Activated T-cell treated with anti-CD3 and anti-CD28 coated beads for 48 hours (primary cell): ENCODE measurements around the gene MKNK1.
A peak's percentile ranks its signal among the peaks of the same experiment; 100 is the strongest.

Experiments used
- DNase-seq: peaks from one replicate; pipeline ENCODE4 v3.0.0-alpha.2; 2020; ENCODE audit warnings: low read depth

Gene MKNK1

DNA sequence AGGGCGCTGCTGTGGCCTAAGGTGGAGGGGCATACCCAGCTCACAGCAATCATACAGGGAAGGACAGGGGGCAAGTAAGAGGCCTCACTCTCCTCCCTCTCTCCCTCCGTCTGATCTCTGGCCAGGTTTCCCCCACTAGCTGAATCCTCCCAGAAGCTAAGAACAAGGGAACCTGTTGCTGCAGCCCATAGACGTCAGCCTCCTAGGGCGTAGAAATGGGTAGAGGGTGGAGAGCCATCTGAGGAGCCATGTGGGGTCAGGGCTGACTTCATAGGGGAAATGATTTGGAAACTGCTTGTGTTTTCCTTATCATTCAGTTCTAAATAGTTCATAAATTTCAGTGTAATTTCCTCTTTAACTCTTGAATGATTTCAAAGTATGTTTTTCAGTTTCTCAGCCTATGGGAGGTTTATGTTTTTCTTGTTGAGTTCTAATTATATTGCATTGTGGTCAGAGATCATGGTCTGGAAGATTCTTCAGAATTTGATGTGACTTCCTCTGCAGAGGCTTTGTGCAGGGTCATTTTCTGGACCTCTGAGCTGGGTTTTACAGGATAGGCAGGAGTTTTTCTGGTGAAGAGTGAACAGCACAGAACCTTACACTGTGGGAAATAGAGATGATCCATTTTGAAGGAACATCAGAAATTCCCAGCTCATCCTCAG, 14.8 kb upstream of the MKNK1 start:
- DNase-seq, result no peak

DNA sequence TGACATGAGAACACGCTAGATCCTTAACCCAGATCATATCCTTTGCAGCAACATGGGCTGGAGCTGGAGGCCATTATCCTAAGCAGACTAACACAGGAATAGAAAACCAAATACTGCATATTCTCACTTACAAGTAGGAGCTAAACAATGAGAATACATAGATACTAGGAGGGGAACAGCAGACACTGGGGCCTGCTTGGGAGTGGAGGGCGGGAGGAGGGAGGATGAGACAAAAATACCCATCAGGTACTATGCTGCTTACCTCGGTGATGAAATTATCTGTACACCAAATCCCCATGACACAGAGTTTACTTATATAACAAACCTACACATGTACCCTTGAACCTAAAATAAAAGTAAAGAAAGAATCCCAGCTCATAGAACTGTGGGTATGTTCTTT, 13.8 kb upstream of the MKNK1 start:
- DNase-seq, result no peak

DNA sequence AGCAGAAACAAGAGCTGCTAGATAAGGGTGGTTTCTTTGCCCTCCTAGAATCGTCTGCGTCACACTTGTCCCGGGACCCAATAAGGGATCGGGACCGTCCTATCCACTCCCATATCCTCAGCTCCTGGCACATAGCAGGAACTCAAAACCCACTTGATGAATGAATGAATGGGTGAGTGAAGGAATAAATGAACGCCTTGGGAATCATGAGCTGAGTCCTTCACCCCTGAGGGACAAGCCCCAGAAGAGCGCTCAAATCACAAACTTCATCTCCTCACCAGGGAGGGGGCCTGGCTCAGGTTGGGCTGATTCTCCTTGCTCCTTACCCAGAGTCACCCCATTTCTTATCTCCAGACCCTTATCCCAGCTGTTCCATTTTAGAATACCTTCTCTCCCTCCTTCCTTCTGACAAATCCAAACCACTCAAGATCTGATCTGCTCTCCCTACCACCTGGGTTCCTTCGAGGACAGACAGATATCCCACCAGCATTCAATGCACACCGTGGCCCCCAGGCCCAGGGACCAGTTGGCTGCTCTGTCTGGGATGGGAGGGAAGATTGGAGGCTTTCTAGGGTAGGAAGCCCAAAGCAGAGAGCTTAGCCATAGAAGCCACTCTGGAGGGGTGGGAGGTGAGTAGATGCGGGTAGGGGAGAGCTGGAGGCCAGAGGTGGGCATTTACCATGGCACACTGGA, 13.2 kb upstream of the MKNK1 start:
- no peak for DNase-seq

DNA sequence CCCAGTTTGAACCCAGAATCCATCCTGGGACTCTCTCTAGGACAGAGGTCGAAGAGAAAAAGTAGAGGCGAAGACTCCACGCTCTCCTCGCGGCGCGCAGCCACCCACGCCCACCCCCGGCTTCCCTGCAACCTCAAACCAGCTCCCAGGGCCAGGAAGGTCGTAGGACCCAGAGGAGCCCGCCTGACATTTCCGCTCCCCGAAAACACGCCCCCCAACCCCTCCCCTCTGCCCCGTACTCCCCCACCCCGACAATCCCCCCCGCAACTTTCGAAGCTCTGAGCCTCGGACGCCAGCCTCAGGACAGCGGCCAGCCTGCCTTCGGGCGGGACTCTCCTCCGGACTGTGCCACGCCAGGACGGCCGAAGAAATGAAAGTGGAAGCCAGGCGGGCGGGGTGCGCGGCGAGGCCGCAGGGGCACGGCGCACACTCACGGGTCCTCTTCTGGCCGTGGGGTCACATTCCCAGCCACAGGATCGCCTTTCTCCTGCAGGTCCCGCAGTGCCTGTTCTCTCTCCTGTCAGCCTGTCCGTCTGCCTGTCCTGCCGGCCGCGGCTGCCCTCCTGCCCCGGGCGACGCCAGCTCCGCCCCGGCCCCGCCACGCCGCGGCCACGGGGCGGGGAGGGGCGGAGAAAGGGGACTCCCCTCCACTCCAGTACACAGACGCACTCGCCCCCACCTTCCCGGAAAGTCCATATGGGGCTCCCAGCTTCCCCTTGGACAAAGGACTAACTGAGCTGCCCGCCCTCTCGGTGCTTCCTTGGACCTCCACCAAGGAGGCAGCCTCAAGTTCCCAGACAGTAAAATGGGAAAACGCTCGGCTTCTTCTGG, 12.4 kb upstream of the MKNK1 start, which contains the start of gene MOB3C:
Gene MOB3C (minus strand): TSS at position 535 of the 831 bp plus-strand sequence. CDS start 3,490 bp downstream, outside the sequence.
- DNase-seq, result peak; percentile 54

DNA sequence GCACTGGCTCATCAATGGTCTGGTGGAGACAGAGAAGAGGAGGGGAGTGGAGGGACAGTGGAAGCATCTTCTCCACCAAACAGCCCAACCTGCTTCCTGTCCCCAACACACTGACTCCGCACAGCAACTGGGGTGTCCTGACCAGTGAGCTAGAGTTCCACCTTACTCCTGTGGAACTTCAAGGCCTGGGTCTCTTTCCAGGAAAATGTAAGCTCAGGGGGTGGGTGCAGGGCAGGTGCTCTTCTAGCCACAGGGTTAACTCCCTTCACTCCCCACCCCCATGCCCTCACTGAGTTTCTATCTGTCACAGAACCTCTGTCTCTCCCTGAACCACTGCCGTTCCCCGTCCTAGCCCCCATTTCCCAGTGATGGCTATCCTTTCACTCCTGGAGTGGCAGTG, 11.7 kb upstream of the MKNK1 start:
- no peak for DNase-seq

DNA sequence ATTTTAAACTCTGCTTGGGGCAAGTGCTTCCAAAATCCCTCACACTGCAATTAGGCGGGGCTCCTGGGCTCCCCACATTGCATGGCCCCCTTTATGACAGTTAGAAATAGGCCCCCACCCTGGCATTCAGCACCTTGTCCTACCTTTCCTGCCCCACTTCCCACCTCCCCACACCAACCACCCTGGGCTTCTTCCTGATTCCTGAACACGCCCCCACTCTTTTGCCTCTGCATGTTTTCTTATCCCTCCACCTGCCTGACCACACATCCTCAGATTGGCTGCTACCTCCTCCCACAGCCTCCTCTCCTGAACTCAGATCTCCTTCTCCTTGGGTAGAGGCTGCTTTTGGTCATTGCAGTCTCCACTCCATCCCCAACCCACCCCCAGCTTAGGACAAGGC, 11.0 kb upstream of the MKNK1 start:
- DNase-seq, result no peak

DNA sequence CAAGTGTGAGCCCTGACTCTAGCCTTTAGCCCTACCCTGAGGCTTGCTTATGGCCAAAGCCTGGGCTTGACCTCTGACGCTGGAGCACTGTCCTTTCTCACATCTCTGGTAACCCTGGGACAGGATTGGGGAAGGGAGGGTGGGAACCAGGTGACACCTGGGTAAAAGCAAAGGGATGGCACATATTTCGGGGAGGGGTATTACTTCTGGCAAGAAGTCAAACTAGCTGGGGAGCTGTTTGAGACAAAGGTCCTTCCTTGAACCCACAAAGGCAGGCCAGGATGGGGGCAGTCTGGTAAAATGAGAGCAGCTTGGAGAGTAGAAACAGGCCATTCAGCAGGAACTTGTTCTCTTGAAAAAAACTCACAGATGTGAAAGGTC, 10.5 kb upstream of the MKNK1 start:
- no peak for DNase-seq

DNA sequence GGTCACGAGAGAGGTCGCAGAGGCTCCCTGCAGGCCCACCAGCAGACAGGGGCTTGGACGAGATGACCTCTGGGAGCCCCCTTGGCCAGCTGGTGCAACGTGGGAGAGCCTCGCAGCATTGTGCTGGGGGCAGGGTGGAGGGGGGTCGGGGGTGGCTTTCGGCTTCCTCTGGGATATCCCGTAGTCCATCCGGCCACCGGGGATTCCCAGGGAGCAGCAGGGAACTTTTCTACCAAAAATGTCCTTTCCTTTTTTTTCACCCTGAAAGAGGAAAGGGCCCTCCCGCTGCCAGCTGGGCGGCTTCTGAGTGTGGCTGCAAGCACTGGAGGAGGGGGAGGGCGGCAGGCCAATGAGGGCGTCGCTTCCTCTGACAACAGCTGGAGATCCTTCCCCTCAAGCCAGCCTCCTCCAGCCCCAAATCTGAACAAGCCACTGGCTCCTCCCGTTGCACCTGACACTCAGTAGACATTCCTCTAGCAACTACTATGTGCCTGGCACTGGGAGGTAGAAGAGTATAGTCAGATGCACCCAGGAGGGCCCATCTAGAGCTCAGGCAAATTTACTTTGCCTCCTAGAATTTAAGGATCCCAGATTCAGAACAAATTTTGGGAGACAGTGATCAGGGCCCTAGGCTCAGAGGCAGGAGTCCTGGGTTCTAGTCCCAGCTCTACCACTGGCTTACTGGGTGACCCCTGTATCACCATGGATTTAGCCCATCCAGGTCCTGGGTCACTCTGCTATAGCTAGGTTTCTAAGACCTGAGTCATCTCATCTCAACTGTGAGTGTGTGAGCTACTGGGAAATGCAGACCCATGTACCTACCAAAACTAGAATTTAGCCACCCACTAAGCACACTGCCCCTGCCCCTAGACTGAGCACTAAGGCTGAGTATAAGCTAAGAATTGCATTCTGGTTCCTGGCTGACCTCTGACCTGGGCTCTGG, 9.9 kb upstream of the MKNK1 start:
- no peak for DNase-seq

DNA sequence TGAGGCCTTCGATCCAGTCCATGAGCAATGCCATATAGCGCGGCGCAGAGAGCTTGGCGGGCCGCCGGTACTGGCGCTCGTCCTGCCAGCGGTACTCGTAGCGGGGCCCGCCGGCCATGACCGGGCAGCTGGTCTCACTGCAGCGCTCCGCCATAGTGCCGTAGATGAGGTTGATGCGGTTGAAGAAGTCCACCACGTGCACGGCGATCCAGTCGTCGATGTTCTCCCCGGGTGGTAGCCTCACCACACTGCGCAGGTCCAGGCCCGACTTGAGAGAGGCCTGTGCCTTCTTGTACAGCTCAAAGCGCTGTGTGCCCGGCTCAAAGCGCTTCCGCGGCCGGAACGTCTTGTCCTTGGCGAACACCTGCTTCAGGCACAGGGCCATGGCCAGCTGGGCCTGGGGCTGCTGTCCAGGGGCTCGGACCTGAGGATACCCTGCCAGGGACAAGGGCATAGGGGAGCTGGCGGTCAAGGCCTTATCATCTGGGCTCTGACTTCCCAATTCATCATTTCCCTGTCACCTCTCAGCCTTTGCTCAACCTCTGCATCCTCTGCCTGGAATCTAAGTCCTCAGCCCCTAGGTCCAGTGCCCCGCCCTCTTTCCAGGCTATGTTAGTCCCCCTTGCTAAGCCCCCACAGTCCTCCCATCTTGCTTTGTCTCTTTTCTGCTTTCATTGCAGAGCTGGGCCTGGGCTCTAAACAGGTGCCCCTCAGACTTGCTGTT, 9.0 kb upstream of the MKNK1 start:
- no peak for DNase-seq

DNA sequence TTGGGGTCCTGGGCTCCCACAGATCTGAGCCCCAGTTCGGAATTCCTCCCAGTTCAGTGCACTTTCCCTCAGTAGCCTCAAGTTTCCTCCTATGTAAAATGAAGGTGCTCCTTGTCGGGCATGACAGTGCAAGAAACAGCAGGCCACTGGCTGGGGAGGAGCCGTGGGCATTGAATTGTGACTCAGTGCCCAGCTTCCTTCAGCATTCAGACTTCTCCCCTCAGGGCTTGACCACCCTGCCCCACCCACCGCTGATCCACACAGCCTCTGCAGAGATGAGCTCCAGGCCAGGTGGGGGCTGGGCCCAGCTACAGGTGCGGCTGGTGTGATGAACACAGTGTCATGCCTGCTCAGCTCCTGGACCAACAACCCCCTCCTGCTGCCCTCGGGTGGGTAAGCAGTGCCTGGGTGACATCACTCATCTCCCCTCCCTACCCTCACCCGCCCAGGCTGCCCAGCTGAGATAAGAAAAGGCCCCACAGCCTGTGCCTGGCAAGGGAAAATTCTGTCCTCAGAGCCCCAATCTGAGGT, 7.7 kb upstream of the MKNK1 start:
- no peak for DNase-seq

DNA sequence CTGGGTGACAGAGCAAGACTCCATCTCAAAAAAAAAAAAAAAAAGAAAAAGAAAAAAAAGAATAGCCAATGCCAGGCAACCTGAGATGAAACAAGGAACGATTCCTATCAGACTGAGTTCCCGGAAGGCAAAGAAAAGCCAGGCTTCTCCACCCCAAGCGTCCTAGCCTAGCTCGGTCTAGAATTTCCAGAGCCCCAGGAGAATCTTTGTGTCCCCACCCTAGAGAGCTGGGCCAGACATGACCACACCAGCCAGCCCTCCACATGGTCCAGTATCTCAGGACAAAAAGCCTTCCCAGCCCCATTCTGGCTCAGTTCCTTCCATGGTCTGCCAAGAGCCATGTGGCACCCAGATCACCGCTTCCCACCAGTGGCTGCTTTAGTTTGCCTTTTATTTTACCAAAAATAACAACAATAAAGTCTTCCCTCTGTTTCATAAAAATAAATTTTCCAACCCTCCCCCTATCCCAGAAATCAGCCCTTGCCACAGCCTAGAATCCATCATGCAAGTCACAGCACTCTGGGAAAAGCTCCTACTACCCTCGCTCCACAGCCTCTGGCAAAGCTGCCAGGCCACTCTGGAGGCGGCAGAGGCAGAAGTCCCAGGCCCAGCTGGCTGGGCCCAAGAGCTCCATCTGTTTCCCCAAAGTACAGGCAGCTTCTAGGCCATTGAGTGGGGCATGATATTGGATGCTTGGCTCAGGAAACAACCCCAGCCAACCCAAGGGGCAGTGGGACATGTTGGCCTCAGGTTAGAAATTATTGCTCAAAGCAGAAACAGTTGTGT, 3.5 kb upstream of the MKNK1 start:
- DNase-seq, result no peak

DNA sequence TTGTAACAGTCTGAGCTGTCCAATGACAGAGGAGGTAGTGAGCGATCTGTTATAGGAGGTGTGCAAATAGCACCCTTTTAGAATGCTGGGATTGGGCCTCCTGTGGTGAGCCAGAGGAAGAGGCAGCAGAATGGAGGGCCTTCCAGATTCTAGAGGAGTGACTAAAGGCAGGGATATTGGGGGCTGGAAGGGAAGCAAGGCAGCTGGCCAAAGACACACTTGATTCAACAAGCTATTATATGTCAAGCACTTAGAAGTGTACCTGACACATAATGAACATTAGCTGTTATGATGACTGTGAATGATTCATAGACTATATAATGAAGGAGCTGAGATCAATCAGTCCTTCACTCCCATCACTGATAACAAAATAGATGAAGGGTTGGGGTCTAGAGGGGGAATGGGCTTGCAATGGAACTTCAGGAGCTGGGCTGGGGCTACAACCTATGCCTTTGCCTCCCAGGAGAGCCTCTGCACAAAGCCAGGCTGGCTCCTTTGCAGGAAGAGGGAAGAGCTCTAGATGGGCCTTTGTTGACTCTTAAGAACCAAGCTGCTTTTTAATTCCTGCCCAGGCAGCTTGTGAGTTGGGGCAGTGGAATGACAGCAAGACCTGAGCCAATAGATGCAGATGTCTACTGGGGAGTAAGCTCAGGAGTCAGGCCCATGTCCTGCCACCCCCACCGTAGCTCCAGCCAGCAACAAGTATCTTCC, 2.3 kb upstream of the MKNK1 start:
- no peak for DNase-seq

DNA sequence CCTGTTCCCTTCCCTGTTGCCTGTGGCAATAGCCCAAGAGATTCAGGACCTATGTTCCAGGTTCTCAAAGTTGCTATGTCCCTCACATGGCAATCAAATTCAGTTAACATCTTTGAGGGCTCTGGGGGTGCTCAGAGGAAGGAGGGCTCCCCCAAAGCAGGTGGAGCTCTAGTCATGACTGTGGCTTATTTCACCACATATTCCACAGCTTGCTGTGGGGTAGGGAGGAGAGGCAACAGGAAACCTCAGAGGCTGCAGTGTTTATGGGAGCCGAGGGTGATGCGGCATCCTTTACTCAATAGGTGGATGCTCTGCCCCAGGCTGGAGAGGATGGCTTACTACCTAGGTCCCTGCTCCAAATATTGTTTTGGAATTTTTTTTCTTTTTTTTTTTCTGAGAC, 1.2 kb upstream of the MKNK1 start:
- no peak for DNase-seq

DNA sequence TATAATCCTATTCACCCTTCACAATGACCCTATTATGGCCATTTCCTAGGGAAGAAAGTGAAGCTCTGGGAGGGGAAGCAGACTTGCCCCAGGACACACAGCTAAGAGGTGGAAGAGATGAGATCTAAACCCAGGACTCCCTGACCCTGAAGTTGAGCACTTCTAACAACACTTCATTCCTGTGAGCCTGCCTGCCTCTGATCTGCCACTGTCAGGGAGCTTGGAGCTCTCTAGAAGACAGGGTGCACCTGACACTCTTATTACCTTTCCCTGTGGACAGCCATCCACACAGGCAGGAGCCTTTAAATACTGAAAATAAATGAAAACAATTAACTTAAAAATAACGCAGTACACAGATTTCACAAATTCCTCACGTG, 599 bp downstream of the MKNK1 start:
- DNase-seq, result no peak

DNA sequence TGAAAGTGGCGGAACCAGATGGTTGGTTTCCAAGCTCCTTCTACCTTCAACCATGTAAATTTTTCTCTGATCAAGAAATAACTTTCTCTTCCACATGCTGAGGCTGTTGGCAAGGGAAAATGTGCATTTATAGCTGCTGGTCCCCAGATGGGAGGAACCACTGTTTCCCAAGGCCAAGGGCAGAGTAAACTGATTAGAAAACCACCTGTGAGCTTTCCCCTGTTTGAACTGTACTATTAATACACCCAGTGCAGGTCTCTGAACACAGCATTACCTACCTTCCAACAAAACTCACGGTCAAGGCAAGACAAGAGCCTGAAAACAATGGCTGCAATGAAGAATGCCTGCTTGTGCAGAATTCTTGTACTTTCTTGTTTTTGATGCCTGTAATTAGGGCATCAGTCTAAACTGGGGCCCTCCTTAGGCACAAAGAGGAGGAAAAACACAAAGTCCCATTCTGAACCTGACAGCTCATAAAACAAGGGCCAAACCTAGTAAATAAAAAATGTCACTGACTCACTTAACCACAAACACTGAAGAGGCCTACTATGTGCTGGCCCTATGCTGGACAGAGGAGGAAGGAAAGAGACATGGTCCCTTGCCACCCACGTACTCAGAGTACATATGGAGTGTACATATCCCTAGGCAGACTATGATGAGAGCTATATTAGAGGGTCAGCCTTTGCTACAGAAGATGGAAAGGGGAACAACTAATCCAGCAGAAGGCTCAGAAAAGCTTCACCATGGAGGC, 2.6 kb downstream of the MKNK1 start:
- no peak for DNase-seq

DNA sequence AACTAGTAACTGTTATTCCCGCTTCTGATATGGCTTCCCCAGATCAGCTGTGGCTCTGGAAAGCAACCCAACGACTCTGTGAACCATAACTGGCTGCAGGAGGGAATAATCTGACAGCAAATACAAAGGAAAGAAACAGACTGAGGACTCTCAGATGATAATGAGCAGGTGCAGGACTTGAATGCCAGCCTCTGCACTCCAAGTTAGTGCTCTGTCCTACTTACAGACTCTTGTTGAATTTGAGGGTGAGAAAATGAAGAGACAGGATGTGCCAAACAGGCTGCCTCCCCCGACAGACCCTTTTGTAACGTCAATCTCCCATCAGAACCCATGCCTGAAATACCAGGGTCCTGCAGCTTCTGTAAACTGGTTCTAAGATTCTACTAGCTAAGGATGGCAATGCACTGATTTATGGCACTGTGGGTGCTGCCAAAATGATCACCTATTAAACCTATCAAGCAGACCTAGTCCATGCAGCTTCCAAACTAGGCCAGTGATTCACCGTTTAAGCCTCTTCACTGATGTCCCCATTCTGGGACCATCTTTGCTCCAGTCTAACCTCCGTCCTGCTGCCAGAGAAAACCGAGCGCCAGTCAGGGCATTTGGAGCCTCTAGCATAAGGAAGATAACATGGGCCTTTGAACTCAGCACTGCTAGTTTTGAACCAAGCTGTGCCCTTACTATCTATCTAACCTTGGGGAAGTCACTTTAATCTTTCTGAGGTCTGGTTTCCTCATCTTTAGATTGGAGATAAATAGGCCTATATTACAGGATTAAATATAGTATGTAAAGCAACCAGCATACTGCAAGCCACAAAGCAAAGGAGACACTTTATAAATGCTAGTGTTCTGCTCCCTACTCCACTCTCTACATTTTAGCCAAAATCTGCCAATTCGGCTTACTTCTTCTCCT, 4.8 kb downstream of the MKNK1 start:
- no peak for DNase-seq

DNA sequence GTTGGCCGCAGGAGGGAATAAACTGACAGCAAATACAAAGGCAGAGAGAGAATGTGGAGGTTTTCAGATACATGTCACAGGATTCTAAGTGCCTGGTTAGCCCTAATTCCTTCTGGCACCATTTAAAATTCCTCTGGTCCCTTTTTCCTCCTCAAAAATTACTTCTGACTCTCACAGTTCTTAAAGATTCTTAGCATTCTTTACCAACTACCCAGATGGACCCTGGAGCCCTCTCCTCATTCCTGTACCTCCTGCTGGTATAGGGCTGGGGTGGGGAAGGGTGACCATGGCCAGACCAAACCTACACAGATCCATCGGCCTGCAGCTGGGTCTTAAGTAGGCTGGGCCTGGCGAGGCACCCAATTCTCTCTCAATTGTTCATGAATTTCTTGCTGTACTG, 7.2 kb downstream of the MKNK1 start:
- no peak for DNase-seq

DNA sequence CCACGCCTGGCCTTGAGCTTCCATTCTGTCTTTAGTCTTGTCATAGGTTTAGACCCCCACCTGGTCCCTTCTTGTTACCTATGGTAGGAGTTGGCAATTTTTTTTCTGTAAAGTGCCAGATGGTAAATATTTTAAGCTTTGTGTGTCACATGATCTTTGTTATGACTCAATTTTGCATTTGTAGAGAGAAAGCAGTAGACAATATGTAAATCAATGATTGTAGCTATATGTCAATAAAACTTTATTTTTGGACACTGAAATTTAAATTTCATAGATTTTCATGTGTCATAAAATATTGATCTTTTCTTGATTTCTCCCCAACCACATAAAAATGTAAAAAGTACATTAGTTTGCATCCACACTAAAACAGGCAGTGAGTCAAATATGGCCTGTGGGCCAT, 8.0 kb downstream of the MKNK1 start:
- DNase-seq, result no peak
